Amygdala (tissue), 56 donors: ENCODE results near the gene PNMT.
A peak's percentile ranks its signal among the peaks of the same experiment; 100 is the strongest.

Experiments used
- DNase-seq, 56 donors: peaks; one replicate each; lab custom pipeline; 2025; lab: John Stamatoyannopoulos, UW

Gene PNMT

GRCh38 chr17:39632153-39632941 lies 35.9 kb upstream of the PNMT start:
- peak in 48 of 56 donors; percentile 22 to 89 (median 68) for DNase-seq

GRCh38 chr17:39633570-39634183 lies 34.6 kb upstream of the PNMT start:
- no peak for DNase-seq

GRCh38 chr17:39634384-39634871 lies 33.8 kb upstream of the PNMT start:
- peak in 7 of 56 donors; percentile 5 to 58 (median 24) for DNase-seq

- no peak for DNase-seq
These were observed 32.6 kb upstream of the PNMT start for GRCh38 chr17:39635614-39636176.

DNA sequence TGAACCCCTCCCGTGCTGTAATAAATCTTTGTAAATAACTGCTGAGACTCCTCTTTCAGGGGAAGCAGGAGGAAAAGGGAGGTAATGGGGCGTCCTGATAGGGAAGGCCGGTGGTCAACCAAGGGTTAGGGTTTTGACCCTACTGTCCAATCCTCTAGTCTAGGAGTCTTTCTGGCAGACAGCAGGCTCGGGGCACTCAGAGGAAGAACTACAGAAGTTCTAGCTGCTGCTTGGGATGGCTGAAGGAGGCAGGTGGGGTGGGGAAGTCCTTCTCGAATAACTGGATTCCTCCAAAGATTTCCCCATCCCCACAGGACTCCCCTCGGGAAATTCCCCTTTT lies 31.7 kb upstream of the PNMT start:
- no peak for DNase-seq

- peak; percentile 29 to 94 (median 80) for DNase-seq
These were observed 31.1 kb upstream of the PNMT start, which contains the start of gene STARD3 for GRCh38 chr17:39636927-39637736. TSS of gene STARD3 (plus strand) at chr17:39637144. CDS start at chr17:39653532, 16,388 bp downstream.

DNA sequence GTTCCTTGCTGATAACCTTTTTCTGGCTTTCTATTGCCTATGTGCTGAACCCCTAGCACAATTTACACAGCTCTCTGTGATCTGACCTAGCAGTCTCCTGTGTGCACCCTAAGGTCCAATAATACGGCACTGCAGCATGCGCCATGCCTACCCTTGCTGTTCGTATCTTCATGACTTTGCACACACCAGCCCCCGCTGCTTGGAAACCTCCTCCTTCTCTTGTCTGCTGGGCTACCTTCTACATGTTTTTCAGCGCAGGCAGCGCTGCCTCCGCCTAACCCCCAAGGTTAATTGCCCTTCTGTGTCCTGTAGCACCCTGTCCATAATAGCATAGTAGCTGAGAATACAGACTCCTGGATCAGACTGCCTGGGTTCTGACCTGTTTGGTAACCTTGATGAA lies 29.9 kb upstream of the PNMT start:
- no peak for DNase-seq

DNA sequence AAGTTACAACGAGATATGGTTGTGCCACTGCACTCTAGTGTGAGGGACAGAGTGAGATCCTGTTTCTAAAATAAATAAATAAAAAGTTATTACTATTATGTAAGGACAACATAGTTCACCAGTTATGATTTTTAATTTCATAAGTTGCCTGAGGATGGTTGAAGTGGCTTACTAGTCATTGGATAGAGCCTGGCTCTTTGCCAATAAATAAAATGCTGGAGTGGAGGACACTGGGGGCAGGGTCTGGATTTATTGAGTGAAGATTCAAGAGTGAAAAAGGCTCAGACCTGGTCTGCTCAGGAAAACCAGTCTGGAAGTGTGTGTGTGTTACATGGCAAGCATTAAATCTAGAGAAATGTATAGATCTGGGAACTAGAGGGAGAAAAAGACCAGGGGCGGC lies 29.2 kb upstream of the PNMT start:
- DNase-seq = no peak

- no peak for DNase-seq
These were observed 28.4 kb upstream of the PNMT start for GRCh38 chr17:39639566-39640458.

DNA sequence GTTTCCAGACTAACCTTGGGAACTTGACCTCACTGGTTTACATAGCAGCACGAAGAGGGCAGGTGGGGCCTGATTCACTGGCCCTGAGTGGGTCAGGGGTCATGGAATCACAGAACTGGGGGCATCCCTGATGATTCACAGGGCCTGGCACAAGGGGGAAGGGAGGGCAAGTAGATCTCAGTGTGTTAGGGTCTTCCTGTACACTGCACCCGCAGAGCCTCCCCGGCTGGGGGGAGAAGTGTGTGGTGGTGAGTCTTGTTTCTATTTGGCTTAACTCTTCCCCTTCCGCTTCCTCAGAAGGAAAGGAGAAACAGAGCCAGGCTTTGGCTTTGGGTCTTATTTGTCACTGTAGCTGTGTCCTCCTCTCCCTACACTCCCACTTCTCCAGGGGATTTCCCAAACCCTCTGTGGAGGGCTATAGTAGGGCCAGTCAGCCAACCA lies 27.6 kb upstream of the PNMT start:
- DNase-seq = no peak

GRCh38 chr17:39641097-39641496 lies 27.2 kb upstream of the PNMT start:
- DNase-seq = no peak

DNA sequence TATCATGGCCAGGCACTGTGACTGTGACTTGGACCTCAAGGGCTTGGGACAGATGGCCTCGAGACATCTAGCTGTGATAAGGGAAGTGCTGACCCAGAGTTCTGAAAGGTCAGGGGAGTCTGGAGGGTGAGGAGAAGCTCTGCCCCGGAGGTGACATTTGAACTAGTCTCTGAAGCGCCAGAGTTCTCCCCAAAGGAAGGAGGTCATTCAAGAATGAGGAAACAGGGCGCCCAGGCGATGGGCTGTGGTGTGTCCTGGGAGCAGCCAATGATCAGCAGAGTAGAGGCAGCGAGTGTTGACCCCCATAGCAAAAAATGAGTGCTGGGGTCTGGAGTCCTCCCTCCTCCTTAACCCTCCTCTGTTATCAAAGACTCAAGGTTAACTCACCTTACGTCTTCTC lies 26.4 kb upstream of the PNMT start:
- no peak for DNase-seq

- DNase-seq = no peak
These were observed 25.8 kb upstream of the PNMT start for GRCh38 chr17:39642291-39643074.

DNA sequence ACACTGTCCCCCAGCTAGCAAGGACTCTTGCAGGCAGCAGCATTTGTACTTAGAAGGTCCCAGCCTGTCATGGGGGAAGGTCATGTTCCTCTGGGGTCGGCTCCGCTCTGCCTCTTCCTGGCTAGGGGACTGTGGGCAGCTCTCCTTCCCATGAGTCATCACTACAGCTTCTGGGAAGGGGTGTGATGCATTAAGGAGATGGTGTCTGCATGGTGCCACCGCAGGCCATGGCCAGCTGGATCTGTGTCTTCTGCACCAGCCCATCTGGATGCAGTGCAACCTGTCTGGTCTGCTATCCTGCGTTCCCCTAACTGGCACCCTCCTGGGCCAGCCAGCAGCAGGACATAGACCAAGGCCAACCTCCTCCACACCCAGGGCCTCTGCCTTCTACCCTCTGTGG lies 25.0 kb upstream of the PNMT start:
- no peak for DNase-seq

GRCh38 chr17:39647256-39647655 lies 21.0 kb upstream of the PNMT start:
- no peak for DNase-seq

DNA sequence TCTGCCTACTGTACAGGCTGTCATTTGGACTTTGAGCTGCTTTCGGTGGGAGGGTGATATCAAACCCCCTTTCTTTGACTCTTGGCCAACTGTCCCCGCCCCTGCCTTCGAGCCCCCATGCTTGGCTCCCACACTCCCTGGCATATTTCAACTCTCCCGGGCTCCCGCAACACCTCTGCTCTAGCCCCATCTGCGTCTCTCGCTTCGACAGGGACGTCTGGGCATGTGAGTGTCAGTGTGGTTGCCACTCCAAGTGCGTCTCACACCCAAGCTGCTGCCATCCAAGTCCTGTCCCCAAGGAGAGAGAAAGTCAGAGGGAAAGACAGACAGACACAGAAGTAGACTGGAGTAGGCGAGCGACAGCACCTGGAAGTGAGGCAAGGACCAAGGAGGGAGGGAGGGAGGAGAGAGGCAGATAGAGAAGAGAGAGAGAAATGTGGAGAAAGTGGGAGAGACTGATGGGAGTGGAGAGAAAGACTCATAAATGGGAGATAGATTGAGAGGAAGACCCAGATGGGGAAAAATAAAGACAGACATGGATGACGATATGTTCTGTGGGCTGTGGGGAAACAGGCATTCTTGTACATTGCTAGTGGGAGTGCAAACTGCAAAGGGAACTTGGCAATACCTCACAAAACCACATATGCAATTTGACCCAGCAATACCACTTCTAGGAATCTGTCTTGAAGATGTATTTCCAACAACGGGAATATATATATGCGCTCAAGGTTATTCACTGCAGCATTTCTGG lies 19.5 kb upstream of the PNMT start:
- peak in 2 of 56 donors; percentile 10 to 19 for DNase-seq

GRCh38 chr17:39650121-39650579 lies 18.1 kb upstream of the PNMT start:
- no peak for DNase-seq
